Neural cell (in vitro differentiated cells): ENCODE data around the gene THEM5.

Experiments
- EP300 ChIP-seq: fragments of 450-650 bp; conservative IDR thresholded peaks from 2 replicates; pipeline ENCODE4 v1.6.1; 2014; ENCODE audit warnings: antibody characterized with exemption, mild to moderate bottlenecking, moderate library complexity; ENCODE audit not compliant: poor library complexity, severe bottlenecking
- REST ChIP-seq: IDR thresholded peaks from 2 replicates; pipeline ENCODE4 v1.6.1; 2012; ENCODE audit warnings: borderline replicate concordance
- TF ChIP-seq, protein P1 (sequence below): fragments of 450-650 bp; IDR thresholded peaks from 2 replicates; pipeline ENCODE4 v1.5.1; 2014; ENCODE audit warnings: antibody characterized with exemption, mild to moderate bottlenecking, moderate library complexity; ENCODE audit not compliant: poor library complexity, severe bottlenecking

- TF ChIP-seq, protein P1, sequence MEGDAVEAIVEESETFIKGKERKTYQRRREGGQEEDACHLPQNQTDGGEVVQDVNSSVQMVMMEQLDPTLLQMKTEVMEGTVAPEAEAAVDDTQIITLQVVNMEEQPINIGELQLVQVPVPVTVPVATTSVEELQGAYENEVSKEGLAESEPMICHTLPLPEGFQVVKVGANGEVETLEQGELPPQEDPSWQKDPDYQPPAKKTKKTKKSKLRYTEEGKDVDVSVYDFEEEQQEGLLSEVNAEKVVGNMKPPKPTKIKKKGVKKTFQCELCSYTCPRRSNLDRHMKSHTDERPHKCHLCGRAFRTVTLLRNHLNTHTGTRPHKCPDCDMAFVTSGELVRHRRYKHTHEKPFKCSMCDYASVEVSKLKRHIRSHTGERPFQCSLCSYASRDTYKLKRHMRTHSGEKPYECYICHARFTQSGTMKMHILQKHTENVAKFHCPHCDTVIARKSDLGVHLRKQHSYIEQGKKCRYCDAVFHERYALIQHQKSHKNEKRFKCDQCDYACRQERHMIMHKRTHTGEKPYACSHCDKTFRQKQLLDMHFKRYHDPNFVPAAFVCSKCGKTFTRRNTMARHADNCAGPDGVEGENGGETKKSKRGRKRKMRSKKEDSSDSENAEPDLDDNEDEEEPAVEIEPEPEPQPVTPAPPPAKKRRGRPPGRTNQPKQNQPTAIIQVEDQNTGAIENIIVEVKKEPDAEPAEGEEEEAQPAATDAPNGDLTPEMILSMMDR, result peak; percentile 62
- TF ChIP-seq EP300 (no peak), REST (no peak)
Measured at GRCh38 chr1:151888972-151889570, 35.6 kb upstream of the THEM5 start.
